GM12801 (cell line): ENCODE data around the gene SLC4A2.

Experiments
- TF ChIP-seq, protein P1 (sequence below): IDR thresholded peaks from one replicate; pipeline ENCODE4 v1.5.1; 2011; ENCODE audit warnings: control low read depth; ENCODE audit not compliant: insufficient read length; ENCODE audit errors: extremely low read depth

Gene SLC4A2

DNA sequence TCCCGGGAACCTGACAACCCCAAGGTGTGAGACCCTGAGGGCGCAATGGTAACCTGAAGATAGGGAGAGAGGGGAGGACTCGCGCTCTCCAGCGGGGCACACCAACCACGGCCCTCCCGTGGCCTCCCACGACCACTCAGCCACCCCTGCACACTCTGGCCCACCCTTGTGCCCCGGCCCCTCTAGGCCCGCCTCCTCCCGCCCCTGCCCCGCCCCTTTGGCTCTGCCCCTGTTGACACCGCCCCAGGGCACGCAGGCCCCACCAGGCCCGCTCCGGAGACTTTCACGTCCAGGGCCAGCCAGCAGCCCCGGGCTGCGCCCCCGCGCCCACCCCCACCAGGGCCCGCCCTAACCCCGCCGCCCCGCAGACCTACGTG is 46.0 kb upstream of the SLC4A2 start:
- TF ChIP-seq, protein P1, sequence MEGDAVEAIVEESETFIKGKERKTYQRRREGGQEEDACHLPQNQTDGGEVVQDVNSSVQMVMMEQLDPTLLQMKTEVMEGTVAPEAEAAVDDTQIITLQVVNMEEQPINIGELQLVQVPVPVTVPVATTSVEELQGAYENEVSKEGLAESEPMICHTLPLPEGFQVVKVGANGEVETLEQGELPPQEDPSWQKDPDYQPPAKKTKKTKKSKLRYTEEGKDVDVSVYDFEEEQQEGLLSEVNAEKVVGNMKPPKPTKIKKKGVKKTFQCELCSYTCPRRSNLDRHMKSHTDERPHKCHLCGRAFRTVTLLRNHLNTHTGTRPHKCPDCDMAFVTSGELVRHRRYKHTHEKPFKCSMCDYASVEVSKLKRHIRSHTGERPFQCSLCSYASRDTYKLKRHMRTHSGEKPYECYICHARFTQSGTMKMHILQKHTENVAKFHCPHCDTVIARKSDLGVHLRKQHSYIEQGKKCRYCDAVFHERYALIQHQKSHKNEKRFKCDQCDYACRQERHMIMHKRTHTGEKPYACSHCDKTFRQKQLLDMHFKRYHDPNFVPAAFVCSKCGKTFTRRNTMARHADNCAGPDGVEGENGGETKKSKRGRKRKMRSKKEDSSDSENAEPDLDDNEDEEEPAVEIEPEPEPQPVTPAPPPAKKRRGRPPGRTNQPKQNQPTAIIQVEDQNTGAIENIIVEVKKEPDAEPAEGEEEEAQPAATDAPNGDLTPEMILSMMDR, result no peak

DNA sequence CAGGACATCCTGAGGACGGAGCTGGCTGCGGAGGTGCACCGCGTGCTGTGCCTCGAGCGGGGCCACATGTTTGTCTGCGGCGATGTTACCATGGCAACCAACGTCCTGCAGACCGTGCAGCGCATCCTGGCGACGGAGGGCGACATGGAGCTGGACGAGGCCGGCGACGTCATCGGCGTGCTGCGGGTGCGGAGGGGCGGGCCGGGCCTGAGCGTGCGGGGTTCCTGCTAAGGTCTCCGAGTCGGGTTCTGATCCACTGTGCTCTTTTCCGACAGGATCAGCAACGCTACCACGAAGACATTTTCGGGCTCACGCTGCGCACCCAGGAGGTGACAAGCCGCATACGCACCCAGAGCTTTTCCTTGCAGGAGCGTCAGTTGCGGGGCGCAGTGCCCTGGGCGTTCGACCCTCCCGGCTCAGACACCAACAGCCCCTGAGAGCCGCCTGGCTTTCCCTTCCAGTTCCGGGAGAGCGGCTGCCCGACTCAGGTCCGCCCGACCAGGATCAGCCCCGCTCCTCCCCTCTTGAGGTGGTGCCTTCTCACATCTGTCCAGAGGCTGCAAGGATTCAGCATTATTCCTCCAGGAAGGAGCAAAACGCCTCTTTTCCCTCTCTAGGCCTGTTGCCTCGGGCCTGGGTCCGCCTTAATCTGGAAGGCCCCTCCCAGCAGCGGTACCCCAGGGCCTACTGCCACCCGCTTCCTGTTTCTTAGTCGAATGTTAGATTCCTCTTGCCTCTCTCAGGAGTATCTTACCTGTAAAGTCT is 45.5 kb upstream of the SLC4A2 start:
- TF ChIP-seq, protein P1, result no peak

DNA sequence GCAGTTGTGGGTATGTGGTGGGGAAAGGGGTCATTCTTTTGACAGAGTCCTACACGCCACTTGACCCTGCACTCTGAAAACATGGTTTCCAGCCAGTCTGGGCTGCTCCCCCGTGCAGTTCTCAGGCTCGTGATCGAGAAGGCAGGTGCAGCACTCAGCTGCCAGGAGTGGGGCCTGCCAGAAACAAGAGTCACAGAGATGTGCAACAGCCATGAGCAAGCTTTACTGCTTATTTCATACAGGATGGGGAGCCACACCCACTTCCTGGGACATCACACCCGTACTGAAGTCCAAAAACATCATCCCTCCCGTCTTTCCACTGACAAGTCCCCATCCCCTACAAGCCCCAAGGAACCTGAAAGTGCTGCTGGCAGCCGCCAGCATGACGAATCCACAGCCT is 44.4 kb upstream of the SLC4A2 start:
- TF ChIP-seq, protein P1, result no peak

DNA sequence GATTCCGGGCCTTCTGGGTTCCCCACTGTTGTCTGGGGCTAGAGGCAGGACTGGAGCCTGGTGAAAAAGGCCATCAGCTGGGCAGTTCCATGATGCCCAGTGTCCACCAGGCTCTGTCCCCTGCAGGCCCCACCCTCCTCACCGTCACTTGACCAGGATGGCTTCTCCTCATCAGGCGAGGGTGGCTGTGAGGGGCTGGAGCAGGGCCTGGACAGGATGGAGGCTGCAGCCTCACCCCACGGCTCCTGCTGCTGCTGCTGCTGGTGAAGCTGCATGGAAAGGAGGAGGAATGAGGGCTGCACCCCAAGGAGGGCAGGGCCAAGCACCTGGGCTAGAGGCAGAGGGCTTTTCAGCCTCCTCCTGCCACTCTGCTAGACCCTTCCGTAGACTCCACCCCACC is 43.4 kb upstream of the SLC4A2 start:
- TF ChIP-seq, protein P1, result no peak

DNA sequence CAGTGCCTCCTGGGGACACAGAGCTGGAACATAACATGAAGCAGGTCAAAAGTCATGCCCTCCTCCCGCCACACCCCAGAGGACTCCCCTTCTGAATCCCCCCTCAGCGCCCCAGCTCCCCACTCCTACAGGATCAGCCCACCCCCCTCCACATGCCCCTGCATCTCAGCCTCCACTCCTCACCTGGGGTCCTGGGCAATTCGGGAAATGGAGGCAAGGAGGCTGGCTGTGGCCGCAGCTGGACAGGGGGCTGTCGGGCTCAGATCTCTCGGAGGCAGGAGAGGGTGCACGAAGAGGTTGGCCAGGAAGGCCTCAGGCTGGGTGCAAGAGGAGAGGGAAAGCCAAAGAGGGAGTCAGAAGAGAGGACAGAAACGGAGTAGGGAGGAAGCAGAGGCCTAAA is 42.9 kb upstream of the SLC4A2 start:
- TF ChIP-seq, protein P1, result no peak

DNA sequence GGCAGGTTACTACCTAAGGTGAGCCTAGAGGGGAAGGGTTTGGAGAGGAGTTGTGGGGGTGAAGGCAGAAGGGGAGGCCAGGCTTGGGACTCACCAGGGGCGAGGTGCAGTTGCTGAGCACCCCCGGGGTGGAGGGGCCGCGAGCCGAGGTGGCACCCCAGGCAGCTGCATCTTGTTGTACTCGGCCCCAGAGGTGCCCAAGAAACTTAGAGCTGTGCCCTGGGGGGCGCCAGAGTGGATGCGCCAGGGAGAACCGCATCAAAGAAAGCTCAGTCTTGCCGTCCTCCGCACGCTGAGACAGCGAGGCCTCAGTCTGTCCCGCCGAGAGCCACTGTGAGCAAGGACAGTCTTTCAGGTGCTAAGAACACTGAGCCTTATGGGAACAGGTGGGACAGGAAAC is 42.4 kb upstream of the SLC4A2 start:
- TF ChIP-seq, protein P1, result no peak

DNA sequence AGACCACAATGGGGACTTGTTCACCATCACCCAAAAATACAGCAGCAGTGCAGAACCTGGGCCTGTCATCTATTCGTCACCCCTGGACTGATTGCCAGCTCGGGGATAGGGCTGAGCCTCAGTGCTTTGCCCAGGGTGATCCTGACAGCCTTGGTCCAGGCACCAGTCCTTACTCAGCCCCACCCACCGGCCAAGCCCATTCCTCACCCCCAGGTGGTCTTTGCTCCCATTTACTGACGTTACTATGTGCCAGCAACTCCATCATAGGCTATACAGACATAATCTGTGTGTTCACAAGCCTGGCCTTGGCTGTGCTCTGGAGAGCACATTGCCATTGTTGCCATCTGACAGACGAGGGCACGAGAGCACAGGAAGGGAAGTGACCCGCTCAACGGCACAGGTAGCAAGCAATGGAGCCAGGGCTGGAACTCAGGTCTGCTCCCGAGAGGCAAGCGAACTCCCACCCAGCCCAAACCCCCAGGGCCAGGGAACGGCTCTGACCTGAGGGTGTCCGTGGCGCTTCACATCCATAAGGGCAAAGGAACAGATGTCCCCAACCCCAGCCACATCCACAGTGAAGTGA is 41.9 kb upstream of the SLC4A2 start:
- TF ChIP-seq, protein P1, result no peak
